Right atrium auricular region (tissue), 2 donors: Measurements from ENCODE around the gene PRICKLE4. TPM values are rescaled to one million over a fixed set of nuclear protein-coding genes. Genes with fewer than 3 reads are reported as not detected.
A peak's percentile ranks its signal among the peaks of the same experiment; 100 is the strongest.

ENCODE experiments used
- DNase-seq: peaks from one replicate; pipeline ENCODE4 v3.0.0-alpha.2; 2019; ENCODE audit warnings: low spot score
- H3K27ac ChIP-seq, 2 donors: fragments of 200-600 bp; sonication (generic); 1 replicate in 1 of 2; 2 replicates in 1 of 2; pipeline ENCODE4 v1.5.1; 2016 to 2019
- H3K27me3 ChIP-seq, 2 donors: fragments of 200-600 bp; sonication (generic); one replicate each; pipeline versions ENCODE4 v1.5.1 to v1.6.0; 2017 to 2019
- H3K36me3 ChIP-seq: fragments of 200-600 bp; sonication (generic); one replicate; pipeline ENCODE4 v1.5.1; 2016
- H3K4me1 ChIP-seq, 2 donors: fragments of 200-600 bp; sonication (generic); one replicate each; pipeline versions ENCODE4 v1.5.1 to v1.6.0; 2017 to 2019
- H3K4me3 ChIP-seq, 2 donors: fragments of 200-600 bp; sonication (generic); 1 replicate in 1 of 2; 2 replicates in 1 of 2; pipeline ENCODE4 v1.5.1; 2017 to 2019; ENCODE audit warnings: mild to moderate bottlenecking in 1 of 2, moderate library complexity in 1 of 2
- H3K9me3 ChIP-seq, 2 donors: fragments of 200-600 bp; sonication (generic); one replicate each; pipeline ENCODE4 v1.5.1; 2019
- CTCF ChIP-seq, 2 donors: fragments of 200-600 bp; sonication (generic); IDR thresholded peaks; one replicate each; pipeline ENCODE4 v1.5.1; 2019; ENCODE audit warnings: antibody characterized with exemption in 2 of 2
- total RNA-seq, 2 donors: library from RNA; depleted of rRNA; stranded (reverse); fragments of >200 nt; gene quantifications; one replicate each; pipeline ENCODE4 v1.1.0, GENCODE V29; 2016

Gene PRICKLE4
- total RNA-seq, 2 donors from 2014 or later: 4.3 to 5.6 TPM

GRCh38 chr6:41733707-41734665 lies 46.6 kb upstream of the PRICKLE4 start:
- no peaks in the 10 kb centered on the region for H3K36me3 ChIP-seq
- no peak for TF ChIP-seq CTCF (IDR thresholded peaks at IDR 0.05)
- peak overlapping the region; percentile 97 for H3K4me3 ChIP-seq
- DNase-seq: peak; percentile 69
- peaks cover 0 to 54% of the 10 kb centered on the region in 2 donors for H3K4me1 ChIP-seq
- H3K27ac ChIP-seq: peak overlapping the region; percentile 97 to 99
- no peaks in the 10 kb centered on the region for H3K9me3 ChIP-seq
- H3K27me3 ChIP-seq: no peaks in the 10 kb centered on the region

DNA sequence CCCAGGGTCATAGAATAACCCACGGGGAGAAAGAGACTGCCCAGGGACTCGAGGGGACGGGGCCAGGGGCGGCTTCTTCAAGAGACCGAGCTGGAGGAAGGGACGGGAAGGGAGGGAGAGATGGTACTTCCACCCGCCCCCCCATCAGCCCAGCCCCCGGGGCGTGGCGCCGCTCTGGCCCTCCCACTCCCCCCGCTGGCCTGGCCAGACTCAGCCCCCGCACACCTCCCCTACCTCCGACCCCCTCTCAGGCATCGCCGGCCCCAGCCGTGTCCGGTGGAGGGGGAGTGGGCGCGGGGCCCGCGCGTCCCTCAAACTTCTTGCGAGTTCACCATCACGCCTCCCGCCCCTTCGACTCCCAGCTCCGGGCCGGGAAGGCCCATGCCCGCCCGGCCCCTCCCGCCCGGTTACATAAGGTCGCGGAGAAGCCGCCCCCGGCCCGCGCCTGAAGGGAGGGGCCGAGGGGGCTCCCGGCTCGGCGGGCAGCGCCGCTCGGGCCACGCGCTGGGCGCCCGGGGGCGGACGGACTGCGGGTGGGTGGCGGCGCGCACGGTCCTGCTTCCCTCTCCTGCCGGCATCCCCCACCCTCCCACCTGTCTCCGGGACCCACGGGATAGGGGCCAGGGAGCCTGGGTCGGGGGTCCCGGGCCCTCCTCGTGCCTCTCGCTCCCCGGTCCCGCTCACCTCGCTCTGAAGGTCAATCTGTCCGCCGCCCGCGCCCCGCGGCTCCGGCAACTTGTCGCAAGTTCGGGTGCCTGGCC lies 45.7 kb upstream of the PRICKLE4 start:
- Histone ChIP-seq H3K27me3 (no peaks in the 10 kb centered on the region), H3K4me3 (peak overlapping the region; percentile 97), H3K36me3 (no peaks in the 10 kb centered on the region), H3K9me3 (no peaks in the 10 kb centered on the region), H3K27ac (peak overlapping the region; percentile 97 to 99), H3K4me1 (peaks cover 0 to 45% of the 10 kb centered on the region in 2 donors)
- DNase-seq: peak; percentile 76
- no peak for TF ChIP-seq CTCF (IDR thresholded peaks at IDR 0.05)

DNA sequence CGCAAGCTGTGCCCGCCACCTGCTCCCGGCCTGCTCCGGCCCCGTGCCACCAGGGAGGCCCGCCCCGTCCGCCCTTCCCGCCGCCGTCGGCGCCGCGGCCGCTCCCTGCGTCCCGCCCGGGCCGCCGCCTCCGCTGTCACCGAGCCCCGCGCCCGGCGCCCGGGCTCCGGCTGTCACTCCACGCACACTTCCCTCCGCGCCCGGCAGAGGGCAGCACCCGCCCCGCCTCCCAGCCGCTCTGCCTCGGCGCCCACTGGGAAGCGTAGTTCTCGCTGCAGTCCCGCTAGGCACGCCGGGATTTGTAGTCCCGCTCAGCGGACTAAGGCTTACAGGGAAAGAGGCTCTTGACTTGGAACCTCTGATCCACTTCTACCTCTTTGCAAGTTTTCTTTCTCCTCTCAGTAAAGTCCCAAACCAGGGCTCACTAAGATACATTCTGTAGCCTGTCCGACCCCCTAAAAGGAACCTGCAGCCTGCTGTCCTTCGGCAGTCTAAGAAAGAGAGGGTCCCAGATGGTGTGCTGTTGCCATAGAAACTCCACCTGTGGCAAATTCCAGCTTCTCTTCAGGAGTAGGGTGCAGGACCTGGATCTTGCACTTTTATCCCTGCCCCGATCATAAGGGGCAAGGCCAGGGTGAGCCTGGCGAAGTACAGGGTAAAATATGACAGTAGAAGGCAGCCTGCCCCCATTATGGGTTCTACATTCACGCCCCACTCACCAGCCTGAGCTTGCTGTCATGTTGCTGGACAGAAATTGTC lies 45.0 kb upstream of the PRICKLE4 start, which contains the start of gene TFEB:
TSS of gene TFEB (minus strand) at position 182 of the 759 bp plus-strand sequence. CDS start 44,395 bp downstream, outside the sequence.
- Histone ChIP-seq H3K36me3 (no peaks in the 10 kb centered on the region), H3K27ac (peak within 1 kb of the TSS; percentile 97 to 99), H3K9me3 (no peaks in the 10 kb centered on the region), H3K27me3 (no peaks in the 10 kb centered on the region), H3K4me1 (peaks cover 0 to 39% of the 10 kb centered on the region in 2 donors), H3K4me3 (peak within 1 kb of the TSS; percentile 97)
- DNase-seq: peak; percentile 94
- TF ChIP-seq CTCF (IDR thresholded peaks at IDR 0.05): peak; percentile 87 to 98

DNA sequence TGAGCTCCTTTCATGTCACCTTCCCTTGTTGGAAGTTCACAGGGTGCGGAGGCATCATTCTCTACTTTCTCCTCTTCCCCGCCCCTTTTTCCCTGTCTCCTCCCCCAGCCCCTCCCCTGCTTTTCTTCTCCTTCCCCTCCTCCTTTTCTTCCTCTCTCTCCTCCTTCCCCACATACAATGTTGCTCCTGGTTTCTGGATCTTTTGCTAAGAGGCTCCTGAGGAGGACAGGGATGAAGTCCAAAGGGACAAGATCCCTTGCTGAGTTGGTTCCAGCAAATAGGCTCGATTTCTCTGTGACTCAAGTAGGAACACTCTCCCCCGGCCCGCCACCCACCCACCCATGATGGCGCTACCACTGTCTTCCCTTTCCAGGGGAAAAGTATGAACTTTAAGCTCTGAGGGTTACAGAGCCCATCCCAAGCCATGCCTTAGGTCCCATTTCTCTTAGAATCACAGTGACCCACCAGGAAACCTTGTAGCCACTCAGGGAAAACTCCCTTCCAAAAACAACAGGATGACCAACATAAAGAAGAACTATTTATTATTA lies 44.3 kb upstream of the PRICKLE4 start:
- DNase-seq: no peak
- no peak overlapping the region for H3K27ac ChIP-seq
- TF ChIP-seq CTCF (IDR thresholded peaks at IDR 0.05): no peak
- H3K9me3 ChIP-seq: no peaks in the 10 kb centered on the region
- no peaks in the 10 kb centered on the region for H3K27me3 ChIP-seq
- H3K4me3 ChIP-seq: peak overlapping the region in 1 of 2 donors; percentile 97
- no peaks in the 10 kb centered on the region for H3K36me3 ChIP-seq
- H3K4me1 ChIP-seq: peaks cover 0 to 33% of the 10 kb centered on the region in 2 donors
